Endodermal cell (in vitro differentiated cells): Measurements from ENCODE around the gene KCNN3. TPM values are rescaled to one million over a fixed set of nuclear protein-coding genes. Genes with fewer than 3 reads are reported as not detected.

Experiments used
- DNase-seq: peaks from one replicate; pipeline ENCODE4 v3.0.0-alpha.2; 2017
- H3K27ac ChIP-seq: 2 replicates; pipeline ENCODE4 v1.5.1; 2013; ENCODE audit warnings: mild to moderate bottlenecking, low read depth, low read length, moderate library complexity
- H3K27me3 ChIP-seq: 2 replicates; pipeline ENCODE4 v1.6.1; 2013; ENCODE audit warnings: mild to moderate bottlenecking, low read length, moderate library complexity; ENCODE audit not compliant: insufficient read depth, control insufficient read depth, poor library complexity, severe bottlenecking
- H3K36me3 ChIP-seq: 2 replicates; pipeline ENCODE4 v1.7.0; 2013; ENCODE audit warnings: mild to moderate bottlenecking, low read length, moderate library complexity; ENCODE audit not compliant: control insufficient read depth, insufficient read depth
- H3K4me1 ChIP-seq: one replicate; pipeline ENCODE4 v1.7.0; 2013; ENCODE audit warnings: low read length; ENCODE audit not compliant: control insufficient read depth, insufficient read depth
- H3K4me3 ChIP-seq: 2 replicates; pipeline ENCODE4 v1.5.1; 2013; ENCODE audit warnings: mild to moderate bottlenecking, low read length, moderate library complexity
- H3K9ac ChIP-seq: 2 replicates; pipeline ENCODE4 v1.6.1; 2013; ENCODE audit warnings: mild to moderate bottlenecking, low read length, moderate library complexity; ENCODE audit not compliant: poor library complexity, severe bottlenecking; ENCODE audit errors: extremely low read depth
- H3K9me3 ChIP-seq: 2 replicates; pipeline ENCODE4 v1.6.1; 2013; ENCODE audit warnings: mild to moderate bottlenecking, low read length, moderate library complexity; ENCODE audit not compliant: control insufficient read depth
- H3K27ac Mint-ChIP-seq: 2 replicates; pipeline ENCODE4 v1.8.0; 2020; ENCODE audit warnings: mixed read lengths
- H3K27me3 Mint-ChIP-seq: 2 replicates; pipeline ENCODE4 v1.8.0; 2021; ENCODE audit warnings: mild to moderate bottlenecking, mixed read lengths; ENCODE audit not compliant: insufficient read depth
- H3K36me3 Mint-ChIP-seq: 2 replicates; pipeline ENCODE4 v1.8.0; 2020; ENCODE audit warnings: low read depth, mixed read lengths
- H3K4me1 Mint-ChIP-seq: 2 replicates; pipeline ENCODE4 v1.8.0; 2020; ENCODE audit warnings: mixed read lengths
- H3K4me3 Mint-ChIP-seq: 2 replicates; pipeline ENCODE4 v1.8.0; 2020; ENCODE audit warnings: mild to moderate bottlenecking, moderate library complexity, mixed read lengths
- H3K9me3 Mint-ChIP-seq: 2 replicates; pipeline ENCODE4 v1.8.0; 2020; ENCODE audit warnings: mild to moderate bottlenecking, mixed read lengths
- CTCF ChIP-seq: fragments of 200-600 bp; sonication (generic); conservative IDR thresholded peaks from 2 replicates; pipeline ENCODE4 v1.5.0; 2021; ENCODE audit warnings: antibody characterized with exemption, mild to moderate bottlenecking
- WGBS, 2 experiments: methylation state at CpG; one replicate each; pipeline versions ENCODE4 v1.1.5 to v1.1.7; 2013; ENCODE audit warnings: missing lambda C conversion rate in 2 of 2, mixed read lengths in 1 of 2; ENCODE audit not compliant: insufficient coverage in 1 of 2, insufficient read length in 1 of 2; 5-methylcytosine and 5-hydroxymethylcytosine counted together
- total RNA-seq, 2 donors: library from RNA; stranded (reverse); fragmentation: NEBNext Ultra II Directional in 1 of 2; extraction: Animal tissue kit (Norgen Biotek cat#: 25700) in 1 of 2; gene quantifications; 2 replicates in 1 of 2; 3 replicates in 1 of 2; pipeline ENCODE4 v1.2.1, GENCODE V29; 2021

Gene KCNN3
- total RNA-seq, 2 donors from 2014 or later: 0.57 to 0.75 TPM

- Histone ChIP-seq H3K4me1 (no peaks in the 10 kb centered on the region), H3K9me3 (no peaks in the 10 kb centered on the region), H3K27ac (no peak overlapping the region), H3K36me3 (no peaks in the 10 kb centered on the region), H3K27me3 (no peaks in the 10 kb centered on the region), H3K4me3 (no peak overlapping the region), H3K9ac (no peak overlapping the region)
- H3K27ac Mint-ChIP-seq: no peak overlapping the region
- H3K4me1 Mint-ChIP-seq: peaks cover 23% of the 10 kb centered on the region
- no peaks in the 10 kb centered on the region for H3K36me3 Mint-ChIP-seq
- H3K27me3 Mint-ChIP-seq: peaks cover 7% of the 10 kb centered on the region
- no peaks in the 10 kb centered on the region for H3K9me3 Mint-ChIP-seq
- no peak for DNase-seq
- TF ChIP-seq CTCF: no peak
- no peak overlapping the region for H3K4me3 Mint-ChIP-seq
- WGBS, 2 experiments: 100% methylated on average over 1 to 2 of the region's 2 CpGs
Observed at GRCh38 chr1:154802336-154802969, 67.6 kb downstream of the KCNN3 start.

GRCh38 chr1:154801234-154802011 lies 68.7 kb downstream of the KCNN3 start:
- Mint-ChIP-seq H3K4me3 (no peak overlapping the region), H3K27ac (no peak overlapping the region), H3K36me3 (no peaks in the 10 kb centered on the region), H3K27me3 (peaks cover 6% of the 10 kb centered on the region), H3K4me1 (peaks cover 19% of the 10 kb centered on the region), H3K9me3 (no peaks in the 10 kb centered on the region)
- Histone ChIP-seq H3K27me3 (no peaks in the 10 kb centered on the region), H3K4me3 (no peak overlapping the region), H3K4me1 (no peaks in the 10 kb centered on the region), H3K9ac (no peak overlapping the region), H3K9me3 (no peaks in the 10 kb centered on the region), H3K27ac (no peak overlapping the region), H3K36me3 (no peaks in the 10 kb centered on the region)
- 92 to 93% methylated on average over 15 to 16 of the region's 16 CpGs for WGBS, 2 experiments
- no peak for TF ChIP-seq CTCF
- DNase-seq: no peak

- TF ChIP-seq CTCF: no peak
Observed at GRCh38 chr1:154799188-154799587, 70.9 kb downstream of the KCNN3 start.

More at GRCh38 chr1:154799188-154799587, 70.9 kb downstream of the KCNN3 start:
- H3K27me3 Mint-ChIP-seq: peaks cover 6% of the 10 kb centered on the region
- WGBS, 2 experiments: 89 to 93% methylated on average over 5 of the region's 5 CpGs
- Histone ChIP-seq H3K9ac (no peak overlapping the region), H3K4me1 (no peaks in the 10 kb centered on the region), H3K27ac (no peak overlapping the region), H3K27me3 (no peaks in the 10 kb centered on the region), H3K36me3 (no peaks in the 10 kb centered on the region), H3K4me3 (no peak overlapping the region), H3K9me3 (no peaks in the 10 kb centered on the region)
- H3K36me3 Mint-ChIP-seq: no peaks in the 10 kb centered on the region
- H3K27ac Mint-ChIP-seq: no peak overlapping the region
- H3K9me3 Mint-ChIP-seq: no peaks in the 10 kb centered on the region
- peaks cover 9% of the 10 kb centered on the region for H3K4me1 Mint-ChIP-seq
- DNase-seq: no peak
- H3K4me3 Mint-ChIP-seq: no peak overlapping the region
